ENCODE measurements around the gene ATF3. TPM values are rescaled to one million over a fixed set of nuclear protein-coding genes. Genes with fewer than 3 reads are reported as not detected.
"Not testable (repeated sequence)": the region's sequence is repeated elsewhere in the genome, so short reads cannot be mapped to it uniquely, and the experiment has no call there.

Gene ATF3
- total RNA-seq, 1 donor from 2014 or later = 10.6 TPM

- no peak for DNase-seq (ENCODE audit: low spot score)
These were observed 19.5 kb downstream of the ATF3 start for GRCh38 chr1:212628046-212628445.

- no peak for DNase-seq (ENCODE audit: low spot score)
These were observed 20.4 kb downstream of the ATF3 start for GRCh38 chr1:212628813-212629415.

- no peak for DNase-seq (ENCODE audit: low spot score)
These were observed 21.0 kb downstream of the ATF3 start for GRCh38 chr1:212629450-212630157.

- peak; percentile 63 for DNase-seq (ENCODE audit: low spot score)
These were observed 21.8 kb downstream of the ATF3 start for GRCh38 chr1:212630158-212630900.

- DNase-seq (ENCODE audit: low spot score) = no peak
These were observed 24.6 kb downstream of the ATF3 start for GRCh38 chr1:212633161-212633560.

GRCh38 chr1:212634252-212634651 lies 25.7 kb downstream of the ATF3 start:
- no peak for DNase-seq (ENCODE audit: low spot score)

- DNase-seq (ENCODE audit: low spot score) = no peak
These were observed 26.6 kb downstream of the ATF3 start for GRCh38 chr1:212635141-212635631.

- no peak for DNase-seq (ENCODE audit: low spot score)
These were observed 29.3 kb downstream of the ATF3 start for GRCh38 chr1:212637902-212638301.

- DNase-seq (ENCODE audit: low spot score) = no peak
These were observed 30.1 kb downstream of the ATF3 start for GRCh38 chr1:212638492-212639151.

GRCh38 chr1:212639524-212639923 lies 31.0 kb downstream of the ATF3 start:
- DNase-seq (ENCODE audit: low spot score) = not testable (repeated sequence)

- DNase-seq (ENCODE audit: low spot score) = no peak
These were observed 31.8 kb downstream of the ATF3 start for GRCh38 chr1:212640223-212640878.

- no peak for DNase-seq (ENCODE audit: low spot score)
These were observed 33.4 kb downstream of the ATF3 start for GRCh38 chr1:212641956-212642355.

GRCh38 chr1:212643877-212644276 lies 35.3 kb downstream of the ATF3 start:
- no peak for DNase-seq (ENCODE audit: low spot score)

GRCh38 chr1:212644866-212645545 lies 36.4 kb downstream of the ATF3 start:
- DNase-seq (ENCODE audit: low spot score) = no peak

- no peak for DNase-seq (ENCODE audit: low spot score)
These were observed 37.3 kb downstream of the ATF3 start for GRCh38 chr1:212645546-212646543.

- no peak for DNase-seq (ENCODE audit: low spot score)
These were observed 38.0 kb downstream of the ATF3 start for GRCh38 chr1:212646588-212646987.

GRCh38 chr1:212647004-212647403 lies 38.4 kb downstream of the ATF3 start:
- DNase-seq (ENCODE audit: low spot score) = no peak

- DNase-seq (ENCODE audit: low spot score) = no peak
These were observed 39.9 kb downstream of the ATF3 start for GRCh38 chr1:212648431-212648830.

- DNase-seq (ENCODE audit: low spot score) = no peak
These were observed 40.5 kb downstream of the ATF3 start for GRCh38 chr1:212649020-212649419.

- no peak for DNase-seq (ENCODE audit: low spot score)
These were observed 41.7 kb downstream of the ATF3 start for GRCh38 chr1:212650228-212650627.
